ENCODE results near the gene TAF13. TPM values are rescaled to one million over a fixed set of nuclear protein-coding genes. Genes with fewer than 3 reads are reported as not detected.
"Not testable (repeated sequence)": the region's sequence is repeated elsewhere in the genome, so short reads cannot be mapped to it uniquely, and the experiment has no call there.

TAF13 gene
- polyA plus RNA-seq, 12 donors = 13.5 to 65.1 (median 49.6) TPM; not detected in 1

GRCh38 chr1:109050228-109050995, 25.4 kb downstream of the TAF13 start:
- no peak for DNase-seq

- no peak for DNase-seq
Observed at GRCh38 chr1:109048335-109048734, 27.5 kb downstream of the TAF13 start.

- no peak for DNase-seq
Observed at GRCh38 chr1:109047339-109047738, 28.5 kb downstream of the TAF13 start.

- no peak for DNase-seq
Observed at GRCh38 chr1:109046671-109047070, 29.1 kb downstream of the TAF13 start.

GRCh38 chr1:109045595-109045994, 30.2 kb downstream of the TAF13 start:
- DNase-seq = no peak

- DNase-seq = peak; percentile 88
Observed at GRCh38 chr1:109041621-109042468, 34.0 kb downstream of the TAF13 start, which contains the start of gene WDR47. WDR47 (minus strand) TSS chr1:109042102; CDS start chr1:109023512, 18,590 bp downstream.

- DNase-seq = peak; percentile 16
Observed at GRCh38 chr1:109040989-109041620, 34.7 kb downstream of the TAF13 start.

- DNase-seq = peak; percentile 7
Observed at GRCh38 chr1:109040627-109040988, 35.2 kb downstream of the TAF13 start.

GRCh38 chr1:109034382-109034781, 41.4 kb downstream of the TAF13 start:
- no peak for DNase-seq

GRCh38 chr1:109029493-109029892, 46.3 kb downstream of the TAF13 start:
- not testable (repeated sequence) for DNase-seq

GRCh38 chr1:109027841-109028240, 48.0 kb downstream of the TAF13 start:
- no peak for DNase-seq

- no peak for DNase-seq
Observed at GRCh38 chr1:109025694-109026093, 50.1 kb downstream of the TAF13 start.

GRCh38 chr1:109024646-109025045, 51.2 kb downstream of the TAF13 start:
- no peak for DNase-seq

- no peak for DNase-seq
Observed at GRCh38 chr1:109020693-109021257, 55.0 kb downstream of the TAF13 start.

- not testable (repeated sequence) for DNase-seq
Observed at GRCh38 chr1:109017719-109018118, 58.1 kb downstream of the TAF13 start.

GRCh38 chr1:109017134-109017533, 58.7 kb downstream of the TAF13 start:
- no peak for DNase-seq

Other genes starting within 250 kb of the TAF13 start
- gene AKNAD1, start 218.9 kb downstream of the TAF13 start, polyA plus RNA-seq (ENCODE audit: insufficient read length in 12 of 12) = 1 to 10 TPM in 10 of 12 donors, not detected in 2; 1.0 to 3.4 (median 2.1) TPM
- 10 to 100 TPM in 11 of 12 donors, not detected in 1; 31.4 to 55.8 (median 45.3) TPM for gene GPSM2, start 199.0 kb downstream of the TAF13 start, polyA plus RNA-seq (ENCODE audit: insufficient read length in 12 of 12)
- gene CLCC1, start 112.5 kb downstream of the TAF13 start, polyA plus RNA-seq (ENCODE audit: insufficient read length in 12 of 12) = 10 to 100 TPM in 11 of 12 donors, not detected in 1; 20.3 to 50.7 (median 46.2) TPM
- gene WDR47, start 33.9 kb downstream of the TAF13 start, polyA plus RNA-seq (ENCODE audit: insufficient read length in 12 of 12) = 10 to 100 TPM in 11 of 12 donors, not detected in 1; 11.2 to 30.8 (median 13.0) TPM
- 10 to 100 TPM in 11 of 12 donors, not detected in 1; 36.6 to 49.2 (median 42.4) TPM for gene TMEM167B, start 14.8 kb upstream of the TAF13 start, polyA plus RNA-seq (ENCODE audit: insufficient read length in 12 of 12)
- 1 to 10 TPM in 1 of 12 donors, under 1 TPM in 10, not detected in 1; 0.20 to 1.7 (median 0.49) TPM for gene ELAPOR1, start 38.1 kb upstream of the TAF13 start, polyA plus RNA-seq (ENCODE audit: insufficient read length in 12 of 12)
- gene SARS1, start 137.9 kb upstream of the TAF13 start, polyA plus RNA-seq (ENCODE audit: insufficient read length in 12 of 12) = 10 to 100 TPM in 11 of 12 donors, not detected in 1; 70.1 to 99.2 (median 84.2) TPM
- 10 to 100 TPM in 2 of 12 donors, 1 to 10 TPM in 9, not detected in 1; 3.5 to 16.7 (median 4.7) TPM for gene CELSR2, start 173.5 kb upstream of the TAF13 start, polyA plus RNA-seq (ENCODE audit: insufficient read length in 12 of 12)
- gene PSRC1, start 207.1 kb upstream of the TAF13 start, polyA plus RNA-seq (ENCODE audit: insufficient read length in 12 of 12) = 10 to 100 TPM in 8 of 12 donors, 1 to 10 TPM in 3, not detected in 1; 8.3 to 25.4 (median 12.7) TPM
- gene MYBPHL, start 231.0 kb upstream of the TAF13 start, polyA plus RNA-seq (ENCODE audit: insufficient read length in 12 of 12) = 1 to 10 TPM in 3 of 12 donors, under 1 TPM in 7, not detected in 2; 0.26 to 1.3 (median 0.55) TPM